ENCODE measurements around the gene PPIE. TPM values are rescaled to one million over a fixed set of nuclear protein-coding genes. Genes with fewer than 3 reads are reported as not detected.

PPIE gene
- total and polyA plus RNA-seq, 2 of the 13 experiments (the other 11 are each of a cell fraction or from before 2014, with no cell fraction given) = 15.3 to 26.3 TPM

DNA sequence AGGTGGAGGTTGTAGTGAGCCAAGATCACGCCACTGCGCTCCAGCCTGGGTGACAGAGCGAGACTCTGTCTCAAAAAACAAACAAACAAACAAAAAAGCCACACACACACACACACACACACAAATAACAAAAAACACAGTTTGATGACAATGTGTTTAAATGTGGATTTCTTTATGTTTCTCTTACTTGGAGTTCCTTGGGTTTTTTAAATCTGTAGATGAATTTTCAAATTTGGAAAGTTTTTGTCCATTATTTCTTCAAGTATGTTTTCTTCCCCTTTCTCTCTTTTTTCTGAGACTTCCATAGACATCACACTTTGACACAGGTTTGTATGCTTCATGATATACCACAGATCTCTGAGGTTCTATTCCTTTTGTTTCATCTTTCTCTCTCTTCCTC, 12.1 kb upstream of the PPIE start (continued):
- TF ChIP-seq, protein P1, sequence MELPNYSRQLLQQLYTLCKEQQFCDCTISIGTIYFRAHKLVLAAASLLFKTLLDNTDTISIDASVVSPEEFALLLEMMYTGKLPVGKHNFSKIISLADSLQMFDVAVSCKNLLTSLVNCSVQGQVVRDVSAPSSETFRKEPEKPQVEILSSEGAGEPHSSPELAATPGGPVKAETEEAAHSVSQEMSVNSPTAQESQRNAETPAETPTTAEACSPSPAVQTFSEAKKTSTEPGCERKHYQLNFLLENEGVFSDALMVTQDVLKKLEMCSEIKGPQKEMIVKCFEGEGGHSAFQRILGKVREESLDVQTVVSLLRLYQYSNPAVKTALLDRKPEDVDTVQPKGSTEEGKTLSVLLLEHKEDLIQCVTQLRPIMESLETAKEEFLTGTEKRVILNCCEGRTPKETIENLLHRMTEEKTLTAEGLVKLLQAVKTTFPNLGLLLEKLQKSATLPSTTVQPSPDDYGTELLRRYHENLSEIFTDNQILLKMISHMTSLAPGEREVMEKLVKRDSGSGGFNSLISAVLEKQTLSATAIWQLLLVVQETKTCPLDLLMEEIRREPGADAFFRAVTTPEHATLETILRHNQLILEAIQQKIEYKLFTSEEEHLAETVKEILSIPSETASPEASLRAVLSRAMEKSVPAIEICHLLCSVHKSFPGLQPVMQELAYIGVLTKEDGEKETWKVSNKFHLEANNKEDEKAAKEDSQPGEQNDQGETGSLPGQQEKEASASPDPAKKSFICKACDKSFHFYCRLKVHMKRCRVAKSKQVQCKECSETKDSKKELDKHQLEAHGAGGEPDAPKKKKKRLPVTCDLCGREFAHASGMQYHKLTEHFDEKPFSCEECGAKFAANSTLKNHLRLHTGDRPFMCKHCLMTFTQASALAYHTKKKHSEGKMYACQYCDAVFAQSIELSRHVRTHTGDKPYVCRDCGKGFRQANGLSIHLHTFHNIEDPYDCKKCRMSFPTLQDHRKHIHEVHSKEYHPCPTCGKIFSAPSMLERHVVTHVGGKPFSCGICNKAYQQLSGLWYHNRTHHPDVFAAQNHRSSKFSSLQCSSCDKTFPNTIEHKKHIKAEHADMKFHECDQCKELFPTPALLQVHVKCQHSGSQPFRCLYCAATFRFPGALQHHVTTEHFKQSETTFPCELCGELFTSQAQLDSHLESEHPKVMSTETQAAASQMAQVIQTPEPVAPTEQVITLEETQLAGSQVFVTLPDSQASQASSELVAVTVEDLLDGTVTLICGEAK (IDR thresholded peaks at IDR 0.05) = no peak
- TF ChIP-seq, protein P1 (CRISPR knock-in tag; IDR thresholded peaks at IDR 0.05) = no peak
- TF ChIP-seq, protein P2, sequence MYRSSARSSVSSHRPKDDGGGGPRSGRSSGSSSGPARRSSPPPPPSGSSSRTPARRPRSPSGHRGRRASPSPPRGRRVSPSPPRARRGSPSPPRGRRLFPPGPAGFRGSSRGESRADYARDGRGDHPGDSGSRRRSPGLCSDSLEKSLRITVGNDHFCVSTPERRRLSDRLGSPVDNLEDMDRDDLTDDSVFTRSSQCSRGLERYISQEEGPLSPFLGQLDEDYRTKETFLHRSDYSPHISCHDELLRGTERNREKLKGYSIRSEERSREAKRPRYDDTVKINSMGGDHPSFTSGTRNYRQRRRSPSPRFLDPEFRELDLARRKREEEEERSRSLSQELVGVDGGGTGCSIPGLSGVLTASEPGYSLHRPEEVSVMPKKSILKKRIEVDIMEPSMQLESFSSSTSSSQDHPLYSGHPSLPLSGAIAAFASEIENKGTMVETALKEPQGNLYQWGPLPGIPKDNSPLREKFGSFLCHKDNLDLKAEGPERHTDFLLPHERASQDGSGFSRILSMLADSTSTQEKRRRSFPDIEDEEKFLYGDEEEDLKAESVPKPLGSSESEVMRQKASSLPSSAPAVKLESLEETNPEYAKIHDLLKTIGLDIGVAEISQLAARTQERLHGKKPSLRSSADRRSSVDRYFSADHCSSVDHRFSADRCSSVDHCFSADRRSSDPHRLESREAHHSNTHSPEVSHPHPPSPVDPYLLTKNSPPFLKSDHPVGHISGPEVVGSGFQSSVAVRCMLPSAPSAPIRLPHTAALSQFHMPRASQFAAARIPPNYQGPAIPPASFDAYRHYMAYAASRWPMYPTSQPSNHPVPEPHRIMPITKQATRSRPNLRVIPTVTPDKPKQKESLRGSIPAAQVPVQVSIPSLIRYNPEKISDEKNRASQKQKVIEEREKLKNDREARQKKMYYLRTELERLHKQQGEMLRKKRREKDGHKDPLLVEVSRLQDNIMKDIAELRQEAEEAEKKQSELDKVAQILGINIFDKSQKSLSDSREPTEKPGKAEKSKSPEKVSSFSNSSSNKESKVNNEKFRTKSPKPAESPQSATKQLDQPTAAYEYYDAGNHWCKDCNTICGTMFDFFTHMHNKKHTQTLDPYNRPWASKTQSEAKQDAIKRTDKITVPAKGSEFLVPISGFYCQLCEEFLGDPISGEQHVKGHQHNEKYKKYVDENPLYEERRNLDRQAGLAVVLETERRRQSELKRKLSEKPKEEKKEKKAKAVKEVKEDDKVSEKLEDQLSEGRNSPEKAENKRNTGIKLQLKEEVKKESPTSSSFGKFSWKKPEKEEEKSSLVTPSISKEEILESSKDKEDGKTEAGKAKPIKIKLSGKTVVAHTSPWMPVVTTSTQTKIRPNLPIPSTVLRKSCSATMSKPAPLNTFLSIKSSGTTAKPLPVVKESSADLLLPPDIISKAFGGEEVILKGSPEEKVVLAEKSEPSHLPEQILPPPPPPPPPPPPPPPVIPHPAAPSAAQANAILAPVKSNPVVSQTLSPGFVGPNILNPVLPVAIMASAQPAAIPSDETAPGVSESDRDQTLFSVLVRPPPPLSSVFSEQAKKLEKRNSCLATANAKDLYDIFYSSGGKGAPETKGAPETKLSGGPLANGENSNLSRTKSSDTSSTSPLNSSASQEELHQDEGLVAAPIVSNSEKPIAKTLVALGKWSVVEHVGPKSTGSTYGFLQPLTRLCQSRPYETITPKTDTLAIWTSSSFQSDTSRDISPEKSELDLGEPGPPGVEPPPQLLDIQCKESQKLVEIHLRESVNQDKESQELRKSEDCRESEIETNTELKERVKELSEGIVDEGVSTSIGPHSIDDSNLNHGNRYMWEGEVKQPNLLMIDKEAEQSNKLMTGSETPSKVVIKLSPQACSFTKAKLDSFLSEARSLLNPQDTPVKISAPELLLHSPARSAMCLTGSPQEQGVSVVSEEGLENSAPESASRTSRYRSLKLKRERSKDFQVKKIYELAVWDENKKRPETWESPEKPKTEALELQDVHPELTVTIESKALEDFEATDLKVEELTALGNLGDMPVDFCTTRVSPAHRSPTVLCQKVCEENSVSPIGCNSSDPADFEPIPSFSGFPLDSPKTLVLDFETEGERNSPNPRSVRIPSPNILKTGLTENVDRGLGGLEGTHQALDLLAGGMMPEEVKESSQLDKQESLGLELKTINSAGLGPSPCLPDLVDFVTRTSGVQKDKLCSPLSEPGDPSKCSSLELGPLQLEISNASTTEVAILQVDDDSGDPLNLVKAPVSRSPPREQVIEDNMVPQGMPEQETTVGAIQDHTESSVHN (CRISPR knock-in tag; IDR thresholded peaks at IDR 0.05) = no peak
- TF ChIP-seq IRX3 (CRISPR knock-in tag; IDR thresholded peaks at IDR 0.05; ENCODE audit: borderline replicate concordance, low read depth) = no peak
- TF ChIP-seq ZFAT (CRISPR knock-in tag; conservative IDR thresholded peaks at IDR 0.05) = no peak
- TF ChIP-seq JUNB (CRISPR knock-in tag; IDR thresholded peaks at IDR 0.05; ENCODE audit: borderline replicate concordance) = no peak
- no peak for TF ChIP-seq RBM39 (IDR thresholded peaks at IDR 0.05; ENCODE audit: low read depth, low read length, poor library complexity, severe bottlenecking)
- TF ChIP-seq TGIF2 (CRISPR knock-in tag; IDR thresholded peaks at IDR 0.05) = no peak
- TF ChIP-seq KDM2A (CRISPR knock-in tag; IDR thresholded peaks at IDR 0.05; ENCODE audit: borderline replicate concordance, low read depth) = no peak
- no peak for TF ChIP-seq ZNF468 (CRISPR knock-in tag; IDR thresholded peaks at IDR 0.05)
- TF ChIP-seq ZNF776 (CRISPR knock-in tag; IDR thresholded peaks at IDR 0.05) = no peak
